Cardiac muscle cell (in vitro differentiated cells and primary cell): Measurements from ENCODE around the gene RBCK1. TPM values are rescaled to one million over a fixed set of nuclear protein-coding genes. Genes with fewer than 3 reads are reported as not detected.

ENCODE experiments used
- DNase-seq, 2 donors: peaks; one replicate each; pipeline versions ENCODE4 v3.0.0 to v3.0.0-alpha.2; 2010 to 2017; ENCODE audit warnings: low read depth in 1 of 2, low spot score in 1 of 2
- H3K27ac ChIP-seq: fragments of 200-600 bp; sonication (generic); 2 replicates; pipeline ENCODE4 v1.5.1; 2016
- H3K27me3 ChIP-seq: fragments of 200-600 bp; sonication (generic); 2 replicates; pipeline ENCODE4 v1.6.0; 2016; ENCODE audit warnings: control low read depth
- H3K36me3 ChIP-seq: fragments of 200-600 bp; sonication (generic); 2 replicates; pipeline ENCODE4 v1.5.1; 2016; ENCODE audit warnings: control low read depth
- H3K4me1 ChIP-seq: fragments of 200-600 bp; sonication (generic); 2 replicates; pipeline ENCODE4 v1.8.1; 2017; ENCODE audit warnings: low read depth, mild to moderate bottlenecking, mixed run types
- H3K4me3 ChIP-seq: fragments of 200-600 bp; sonication (generic); 2 replicates; pipeline ENCODE4 v1.5.1; 2016; ENCODE audit warnings: mild to moderate bottlenecking
- H3K9me3 ChIP-seq: fragments of 200-600 bp; sonication (generic); 2 replicates; pipeline ENCODE4 v1.5.1; 2017; ENCODE audit warnings: low read depth, mild to moderate bottlenecking, control low read depth
- polyA plus RNA-seq: library from polyadenylated mRNA; unstranded; fragments of >200 nt; fragmentation: Nextera tagmentation; extraction: Ambion mirVana; gene quantifications from 2 replicates; pipeline ENCODE4 v1.2.1, GENCODE V29; 2016
- total RNA-seq: library from RNA; depleted of rRNA; stranded (reverse); fragments of >200 nt; gene quantifications from 2 replicates; pipeline ENCODE4 v1.2.3, GENCODE V29; 2016
- TF ChIP-seq, protein P1 (sequence below): IDR thresholded peaks from 2 replicates; pipeline ENCODE4 v1.5.1; 2012; ENCODE audit warnings: low read depth, mild to moderate bottlenecking, low read length

Gene RBCK1
- total and polyA plus RNA-seq, 2 experiments from 2014 or later = 51.5 to 104 TPM

- Histone ChIP-seq H3K36me3 (peaks cover 31% of the 10 kb centered on the region), H3K9me3 (no peaks in the 10 kb centered on the region), H3K27me3 (no peaks in the 10 kb centered on the region), H3K4me3 (no peak overlapping the region), H3K27ac (no peak overlapping the region), H3K4me1 (no peaks in the 10 kb centered on the region)
- TF ChIP-seq, protein P1, sequence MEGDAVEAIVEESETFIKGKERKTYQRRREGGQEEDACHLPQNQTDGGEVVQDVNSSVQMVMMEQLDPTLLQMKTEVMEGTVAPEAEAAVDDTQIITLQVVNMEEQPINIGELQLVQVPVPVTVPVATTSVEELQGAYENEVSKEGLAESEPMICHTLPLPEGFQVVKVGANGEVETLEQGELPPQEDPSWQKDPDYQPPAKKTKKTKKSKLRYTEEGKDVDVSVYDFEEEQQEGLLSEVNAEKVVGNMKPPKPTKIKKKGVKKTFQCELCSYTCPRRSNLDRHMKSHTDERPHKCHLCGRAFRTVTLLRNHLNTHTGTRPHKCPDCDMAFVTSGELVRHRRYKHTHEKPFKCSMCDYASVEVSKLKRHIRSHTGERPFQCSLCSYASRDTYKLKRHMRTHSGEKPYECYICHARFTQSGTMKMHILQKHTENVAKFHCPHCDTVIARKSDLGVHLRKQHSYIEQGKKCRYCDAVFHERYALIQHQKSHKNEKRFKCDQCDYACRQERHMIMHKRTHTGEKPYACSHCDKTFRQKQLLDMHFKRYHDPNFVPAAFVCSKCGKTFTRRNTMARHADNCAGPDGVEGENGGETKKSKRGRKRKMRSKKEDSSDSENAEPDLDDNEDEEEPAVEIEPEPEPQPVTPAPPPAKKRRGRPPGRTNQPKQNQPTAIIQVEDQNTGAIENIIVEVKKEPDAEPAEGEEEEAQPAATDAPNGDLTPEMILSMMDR = no peak
- DNase-seq = peak in 1 of 2 donors; percentile 84
Measured at GRCh38 chr20:478010-478948, 70.2 kb downstream of the RBCK1 start.

DNA sequence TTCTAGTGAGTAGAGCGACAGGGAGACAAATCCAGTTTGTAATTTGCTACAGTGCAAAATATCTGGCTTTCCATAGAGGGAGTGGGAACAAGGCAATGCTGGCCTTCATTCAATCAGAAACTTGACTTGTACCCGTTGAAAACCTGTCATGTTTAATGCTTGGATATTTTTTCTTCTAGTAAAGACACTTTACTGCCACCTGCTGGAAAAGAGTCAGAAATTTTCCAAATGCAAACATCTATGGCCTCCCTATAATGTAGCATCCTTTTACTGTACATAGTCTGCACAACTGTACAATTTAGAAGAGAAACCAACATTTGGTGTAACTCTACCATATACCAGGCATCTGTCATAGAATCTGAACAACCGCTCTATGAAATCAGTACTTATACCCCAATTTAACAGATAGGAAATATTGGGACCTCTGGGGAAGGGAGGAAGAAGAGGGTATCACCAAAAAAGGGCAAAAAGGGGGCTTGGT lies 70.9 kb downstream of the RBCK1 start:
- Histone ChIP-seq H3K4me1 (no peaks in the 10 kb centered on the region), H3K4me3 (no peak overlapping the region), H3K27me3 (no peaks in the 10 kb centered on the region), H3K36me3 (peaks cover 36% of the 10 kb centered on the region), H3K9me3 (no peaks in the 10 kb centered on the region), H3K27ac (no peak overlapping the region)
- TF ChIP-seq, protein P1 = peak; percentile 56
- DNase-seq = peak; percentile 65 to 76

DNA sequence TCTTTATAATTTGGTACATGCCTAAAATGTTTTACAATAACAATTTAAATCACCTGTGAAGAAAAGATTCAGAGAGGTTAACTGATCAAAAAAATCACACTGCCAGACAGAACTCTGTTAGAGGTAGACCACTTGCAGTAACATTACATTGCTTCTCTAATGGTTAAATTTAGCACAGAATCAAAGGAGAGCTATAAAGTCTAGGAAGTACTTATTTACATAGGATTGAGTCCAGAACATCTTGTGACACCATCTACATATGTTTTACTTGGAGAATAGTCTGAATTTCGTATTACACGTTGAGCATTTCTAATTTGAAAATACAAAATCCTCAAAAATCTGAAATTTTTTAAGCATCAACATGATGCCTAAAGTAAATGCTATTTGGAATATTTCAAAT lies 71.4 kb downstream of the RBCK1 start:
- H3K27ac ChIP-seq = no peak overlapping the region
- H3K36me3 ChIP-seq = peaks cover 41% of the 10 kb centered on the region
- H3K4me1 ChIP-seq = no peaks in the 10 kb centered on the region
- no peaks in the 10 kb centered on the region for H3K9me3 ChIP-seq
- H3K4me3 ChIP-seq = no peak overlapping the region
- DNase-seq = peak in 1 of 2 donors; percentile 20
- TF ChIP-seq, protein P1 = no peak
- H3K27me3 ChIP-seq = no peaks in the 10 kb centered on the region

DNA sequence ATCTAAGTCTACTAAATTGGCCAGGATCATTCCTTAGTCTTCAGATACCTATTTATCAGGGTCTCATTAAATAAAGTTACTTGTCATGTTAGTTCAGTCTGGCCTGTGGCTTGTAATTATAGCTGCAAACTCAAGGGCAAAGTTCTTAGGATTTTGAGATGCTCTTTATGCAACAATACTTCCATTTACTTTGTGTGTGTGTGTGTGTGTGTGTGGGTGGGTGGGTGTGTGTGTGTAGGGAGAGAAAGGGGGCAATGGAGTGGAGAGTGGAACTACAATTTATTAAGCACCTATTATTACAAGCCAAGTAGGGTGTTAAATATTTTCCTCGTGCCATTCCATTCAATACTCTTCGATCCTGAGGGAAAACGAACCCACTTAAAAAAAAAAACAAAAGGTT lies 71.9 kb downstream of the RBCK1 start:
- H3K4me3 ChIP-seq = no peak overlapping the region
- H3K36me3 ChIP-seq = peaks cover 44% of the 10 kb centered on the region
- DNase-seq = no peak
- H3K4me1 ChIP-seq = no peaks in the 10 kb centered on the region
- no peaks in the 10 kb centered on the region for H3K27me3 ChIP-seq
- H3K9me3 ChIP-seq = no peaks in the 10 kb centered on the region
- TF ChIP-seq, protein P1 = no peak
- no peak overlapping the region for H3K27ac ChIP-seq

- no peaks in the 10 kb centered on the region for H3K27me3 ChIP-seq
- H3K27ac ChIP-seq = no peak overlapping the region
- TF ChIP-seq, protein P1 = no peak
- DNase-seq = no peak
- no peak overlapping the region for H3K4me3 ChIP-seq
- H3K9me3 ChIP-seq = no peaks in the 10 kb centered on the region
- no peaks in the 10 kb centered on the region for H3K4me1 ChIP-seq
- H3K36me3 ChIP-seq = peaks cover 54% of the 10 kb centered on the region
Measured at GRCh38 chr20:481167-481566, 73.1 kb downstream of the RBCK1 start.

Other genes with a start within 250 kb of the RBCK1 start
- not detected in 2 replicates for gene DEFB128, start 218.6 kb upstream of the RBCK1 start, total RNA-seq
- not detected in 2 replicates for gene DEFB128, start 218.6 kb upstream of the RBCK1 start, polyA plus RNA-seq
- gene DEFB129, start 181.0 kb upstream of the RBCK1 start, total RNA-seq = not detected in 2 replicates
- not detected in 2 replicates for gene DEFB129, start 181.0 kb upstream of the RBCK1 start, polyA plus RNA-seq
- not detected in 2 replicates for gene DEFB132, start 150.6 kb upstream of the RBCK1 start, total RNA-seq
- not detected in 2 replicates for gene DEFB132, start 150.6 kb upstream of the RBCK1 start, polyA plus RNA-seq
- 6.2 and 9.3 TPM in 2 replicates for gene C20orf96, start 117.5 kb upstream of the RBCK1 start, total RNA-seq
- 31.9 and 41.9 TPM in 2 replicates for gene C20orf96, start 117.5 kb upstream of the RBCK1 start, polyA plus RNA-seq
- gene ZCCHC3, start 110.7 kb upstream of the RBCK1 start, total RNA-seq = 49.9 and 63.8 TPM in 2 replicates
- gene ZCCHC3, start 110.7 kb upstream of the RBCK1 start, polyA plus RNA-seq = 43.7 and 53.1 TPM in 2 replicates
- gene SOX12, start 82.7 kb upstream of the RBCK1 start, total RNA-seq = 57.6 and 79.8 TPM in 2 replicates
- gene SOX12, start 82.7 kb upstream of the RBCK1 start, polyA plus RNA-seq = 41.9 and 49.9 TPM in 2 replicates
- gene NRSN2, start 61.2 kb upstream of the RBCK1 start, total RNA-seq = 111 and 190 TPM in 2 replicates
- gene NRSN2, start 61.2 kb upstream of the RBCK1 start, polyA plus RNA-seq = 135 and 170 TPM in 2 replicates
- gene TRIB3, start 27.5 kb upstream of the RBCK1 start, total RNA-seq = 7.0 and 9.0 TPM in 2 replicates
- gene TRIB3, start 27.5 kb upstream of the RBCK1 start, polyA plus RNA-seq = 5.3 and 7.2 TPM in 2 replicates
- gene TBC1D20, start 54.2 kb downstream of the RBCK1 start, total RNA-seq = 34.4 and 40.0 TPM in 2 replicates
- gene TBC1D20, start 54.2 kb downstream of the RBCK1 start, polyA plus RNA-seq = 29.0 and 31.3 TPM in 2 replicates
- 126 and 189 TPM in 2 replicates for gene CSNK2A1, start 135.5 kb downstream of the RBCK1 start, total RNA-seq
- gene CSNK2A1, start 135.5 kb downstream of the RBCK1 start, polyA plus RNA-seq = 74.8 and 131 TPM in 2 replicates
- 0.11 and 0.86 TPM in 2 replicates for gene TCF15, start 202.0 kb downstream of the RBCK1 start, total RNA-seq
- 2.4 and 3.0 TPM in 2 replicates for gene TCF15, start 202.0 kb downstream of the RBCK1 start, polyA plus RNA-seq
- gene SRXN1, start 244.9 kb downstream of the RBCK1 start, total RNA-seq = 19.4 and 21.6 TPM in 2 replicates
- gene SRXN1, start 244.9 kb downstream of the RBCK1 start, polyA plus RNA-seq = 21.4 and 26.0 TPM in 2 replicates